Measurements from ENCODE around the gene STAC3. TPM values are rescaled to one million over a fixed set of nuclear protein-coding genes. Genes with fewer than 3 reads are reported as not detected.

Gene STAC3
- total and polyA plus RNA-seq, 2 of the 8 experiments (the other 6 are each of a cell fraction or from before 2014, with no cell fraction given): 0.70 to 1.3 TPM

GRCh38 chr12:57233357-57234232 is 17.4 kb downstream of the STAC3 start:
- H3K4me1 ChIP-seq (replicated peaks in 1 of 4; ENCODE audit: control insufficient read depth in 3 of 4, insufficient read depth in 4 of 4, low read length in 3 of 4): peaks cover 6 to 52% (median 31%) of the 10 kb centered on the region in 4 experiments

More at GRCh38 chr12:57233357-57234232, 17.4 kb downstream of the STAC3 start:
- no peak overlapping the region for H2AFZ ChIP-seq (ENCODE audit: low read length)
- no peak overlapping the region for H2BK5ac ChIP-seq (ENCODE audit: low read depth, low read length)
- peaks cover 25 to 38% of the 10 kb centered on the region in 2 experiments for H4K20me1 ChIP-seq (replicated peaks in 1 of 2; ENCODE audit: control insufficient read depth in 1 of 2, insufficient read depth in 2 of 2, low read length in 2 of 2)
- H3K23ac ChIP-seq (ENCODE audit: insufficient read length): no peak overlapping the region
- peaks cover 23 to 39% (median 34%) of the 10 kb centered on the region in 4 experiments for H3K27me3 ChIP-seq (replicated peaks in 1 of 4; ENCODE audit: control insufficient read depth in 3 of 4, extremely low read depth in 1 of 4, insufficient read depth in 3 of 4, low read length in 3 of 4)
- H3K56ac ChIP-seq (replicated peaks; ENCODE audit: insufficient read length, low read depth, low read length): no peak overlapping the region
- no peak overlapping the region for H4K5ac ChIP-seq (ENCODE audit: insufficient read length, low read depth, low read length)
- H3K9me3 ChIP-seq (ENCODE audit: insufficient read depth in 2 of 2, low read depth in 1 of 2, low read length in 1 of 2): no peaks in the 10 kb centered on the region
- no peak overlapping the region for H3K4ac ChIP-seq (replicated peaks; ENCODE audit: insufficient read length, low read depth, low read length)
- no peak overlapping the region for H3K14ac ChIP-seq (ENCODE audit: insufficient read length)
- H2BK15ac ChIP-seq (ENCODE audit: low read length): no peak overlapping the region
- no peak overlapping the region for H4K8ac ChIP-seq (ENCODE audit: extremely low read depth, insufficient read depth, low read length)
- H3K4me3 ChIP-seq (ENCODE audit: extremely low read depth in 1 of 4, insufficient read depth in 2 of 4, low read depth in 3 of 4, low read length in 4 of 4): no peak overlapping the region
- H2BK20ac ChIP-seq (ENCODE audit: low read length): no peak overlapping the region
- no peak overlapping the region for H3K18ac ChIP-seq (ENCODE audit: extremely low read depth, low read length)
- H3K79me2 ChIP-seq (ENCODE audit: control insufficient read depth in 1 of 2, insufficient read depth in 2 of 2, low read length in 2 of 2): peaks cover 6 to 15% of the 10 kb centered on the region in 2 experiments; a peak in 3 of 4 replicates
- peak in 1 of 2 experiments; percentile 33; a peak in 1 of 3 replicates for TF ChIP-seq POLR2A (IDR thresholded peaks at IDR 0.05; ENCODE audit: control extremely low read depth in 1 of 2, low read depth in 2 of 2, low read length in 2 of 2)
- TF ChIP-seq POLR2AphosphoS5 (IDR thresholded peaks at IDR 0.05; ENCODE audit: low read depth, low read length): peak; percentile 42
- no peak for TF ChIP-seq POU5F1 (IDR thresholded peaks at IDR 0.05; ENCODE audit: low read depth, low read length)
- no peak overlapping the region for H3K27ac ChIP-seq (ENCODE audit: low read depth, low read length)
- no peak overlapping the region for H4K91ac ChIP-seq (replicated peaks; ENCODE audit: insufficient read length, low read length)
- DNase-seq (ENCODE audit: low read depth in 1 of 2, low spot score in 2 of 2) (no peak), FAIRE-seq (no peak)
- WGBS, 2 experiments (ENCODE audit: extremely low coverage in 1 of 2, insufficient coverage in 1 of 2, insufficient read length in 1 of 2, insufficient replicate concordance in 2 of 2, low coverage in 1 of 2, low lambda C conversion rate in 2 of 2, missing lambda C conversion rate in 1 of 2): 89% methylated on average over 15 of the region's 15 CpGs; no CpG with 5 or more reads in 1 of the 2 experiments
- no peak overlapping the region for H2BK12ac ChIP-seq (ENCODE audit: low read depth, low read length)
- no peak overlapping the region for H3K9ac ChIP-seq (replicated peaks in 1 of 4; ENCODE audit: extremely low read depth in 1 of 4, low read depth in 3 of 4, low read length in 3 of 4)
- H3K4me2 ChIP-seq (ENCODE audit: insufficient read depth in 1 of 2, low read depth in 2 of 2, low read length in 2 of 2): no peak overlapping the region
- no peak overlapping the region for H2AK5ac ChIP-seq (ENCODE audit: low read depth, low read length)
- ChIA-PET CTCF (ENCODE audit: partially characterized antibody) (interaction anchor here (1.1 to 27.9 kb wide), 4 partner anchors 9 to 43 kb away, joined by 4 to 726 read pairs (median 278); partner anchors contain the start of genes NXPH4 and STAC3), POLR2A (ENCODE audit: partially characterized antibody) (interaction anchor here (0.6 to 23.7 kb wide), 9 partner anchors 4 to 238 kb away, joined by 3 to 852 read pairs (median 51); partner anchors contain the start of genes GLI1, NXPH4, SHMT2 and STAC3)
- peaks cover 29 to 42% (median 35%) of the 10 kb centered on the region in 4 experiments for H3K36me3 ChIP-seq (ENCODE audit: control insufficient read depth in 2 of 4, insufficient read depth in 4 of 4, low read length in 3 of 4)
- H3K23me2 ChIP-seq (ENCODE audit: low read depth, low read length): peaks cover 18% of the 10 kb centered on the region
- no peak overlapping the region for H2BK120ac ChIP-seq (replicated peaks; ENCODE audit: low read depth, low read length)
- H3K79me1 ChIP-seq (ENCODE audit: low read depth, low read length): peaks cover 11% of the 10 kb centered on the region
